ENCODE data around the gene ST3GAL4.
A peak's percentile ranks its signal among the peaks of the same experiment; 100 is the strongest.

Gene ST3GAL4

GRCh38 chr11:126310992-126311310 lies 44.5 kb upstream of the ST3GAL4 start:
- TF ChIP-seq CTCF (IDR thresholded peaks at IDR 0.05; ENCODE audit: insufficient read depth, low read length, poor library complexity, severe bottlenecking) = no peak
- Histone ChIP-seq H3K4me3 (replicated peaks; ENCODE audit: low read depth, low read length) (no peak overlapping the region), H3K27me3 (replicated peaks; ENCODE audit: control insufficient read depth, insufficient read depth, low read length) (no peaks in the 10 kb centered on the region), H3K36me3 (ENCODE audit: control insufficient read depth, insufficient read depth, low read length) (peaks cover 3% of the 10 kb centered on the region; the same call in 1 of the 2 replicates)
- DNase-seq (ENCODE audit: extremely low read depth, insufficient read length) = no peak

- H3K4me3 ChIP-seq (replicated peaks; ENCODE audit: low read depth, low read length) = no peak overlapping the region
- H3K27me3 ChIP-seq (replicated peaks; ENCODE audit: control insufficient read depth, insufficient read depth, low read length) = no peaks in the 10 kb centered on the region
- peaks cover 2% of the 10 kb centered on the region; the same call in 1 of the 2 replicates for H3K36me3 ChIP-seq (ENCODE audit: control insufficient read depth, insufficient read depth, low read length)
- no peak for TF ChIP-seq CTCF (IDR thresholded peaks at IDR 0.05; ENCODE audit: insufficient read depth, low read length, poor library complexity, severe bottlenecking)
- DNase-seq (ENCODE audit: extremely low read depth, insufficient read length) = peak; percentile 66
These were observed 43.8 kb upstream of the ST3GAL4 start for GRCh38 chr11:126311401-126312291.

GRCh38 chr11:126312961-126313360 lies 42.5 kb upstream of the ST3GAL4 start:
- Histone ChIP-seq H3K36me3 (ENCODE audit: control insufficient read depth, insufficient read depth, low read length) (no peaks in the 10 kb centered on the region; the same call in 1 of the 2 replicates), H3K27me3 (replicated peaks; ENCODE audit: control insufficient read depth, insufficient read depth, low read length) (no peaks in the 10 kb centered on the region), H3K4me3 (replicated peaks; ENCODE audit: low read depth, low read length) (no peak overlapping the region)
- no peak for TF ChIP-seq CTCF (IDR thresholded peaks at IDR 0.05; ENCODE audit: insufficient read depth, low read length, poor library complexity, severe bottlenecking)
- no peak for DNase-seq (ENCODE audit: extremely low read depth, insufficient read length)

- TF ChIP-seq CTCF (IDR thresholded peaks at IDR 0.05; ENCODE audit: insufficient read depth, low read length, poor library complexity, severe bottlenecking) = no peak
- Histone ChIP-seq H3K27me3 (replicated peaks; ENCODE audit: control insufficient read depth, insufficient read depth, low read length) (no peaks in the 10 kb centered on the region), H3K36me3 (ENCODE audit: control insufficient read depth, insufficient read depth, low read length) (no peaks in the 10 kb centered on the region; the same call in 1 of the 2 replicates), H3K4me3 (replicated peaks; ENCODE audit: low read depth, low read length) (no peak overlapping the region)
- DNase-seq (ENCODE audit: extremely low read depth, insufficient read length) = no peak
These were observed 41.7 kb upstream of the ST3GAL4 start for GRCh38 chr11:126313826-126314225.

DNA sequence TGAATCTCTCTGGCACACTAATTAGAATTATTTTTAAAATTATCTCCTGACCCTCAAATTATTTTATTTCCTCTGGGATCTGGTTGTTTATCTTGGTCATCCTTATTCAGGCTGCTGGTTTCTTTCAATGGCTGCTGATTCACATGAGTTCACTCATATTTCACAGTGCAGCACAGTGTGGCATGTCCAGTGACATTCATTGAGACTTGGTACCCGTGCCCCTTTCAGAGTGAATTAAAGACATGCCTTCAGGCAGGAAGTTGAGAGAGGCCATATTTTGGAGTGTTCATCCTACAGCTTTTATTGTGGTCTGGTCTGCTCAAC lies 38.1 kb upstream of the ST3GAL4 start:
- no peak for DNase-seq (ENCODE audit: extremely low read depth, insufficient read length)
- Histone ChIP-seq H3K36me3 (ENCODE audit: control insufficient read depth, insufficient read depth, low read length) (peaks cover 7% of the 10 kb centered on the region), H3K27me3 (replicated peaks; ENCODE audit: control insufficient read depth, insufficient read depth, low read length) (no peaks in the 10 kb centered on the region), H3K4me3 (replicated peaks; ENCODE audit: low read depth, low read length) (no peak overlapping the region)
- no peak for TF ChIP-seq CTCF (IDR thresholded peaks at IDR 0.05; ENCODE audit: insufficient read depth, low read length, poor library complexity, severe bottlenecking)

Data from GM06990 (cell line).